Measurements from ENCODE around the gene GORAB.
A peak's percentile ranks its signal among the peaks of the same experiment; 100 is the strongest.

The GORAB gene

GRCh38 chr1:170539154-170539553 is 7.2 kb downstream of the GORAB start:
- H3K4me3 ChIP-seq (ENCODE audit: low read length): no peak overlapping the region
- H3K9me3 ChIP-seq (ENCODE audit: insufficient read depth, low read depth, low read length): no peaks in the 10 kb centered on the region
- 95% methylated on average over 9 of the region's 9 CpGs for WGBS
- H3K27ac ChIP-seq (ENCODE audit: low read depth, low read length): no peak overlapping the region
- no peaks in the 10 kb centered on the region for H3K27me3 ChIP-seq (ENCODE audit: insufficient read depth, low read length)
- H3K4me1 ChIP-seq (ENCODE audit: insufficient read depth, low read length): no peaks in the 10 kb centered on the region
- peaks cover 73% of the 10 kb centered on the region for H3K36me3 ChIP-seq (ENCODE audit: insufficient read depth, low read length)
- no peak overlapping the region for H3K9ac ChIP-seq (ENCODE audit: low read depth, low read length)

GRCh38 chr1:170544624-170545023 is 12.7 kb downstream of the GORAB start:
- H3K4me1 ChIP-seq (ENCODE audit: insufficient read depth, low read length): no peaks in the 10 kb centered on the region
- WGBS: 94% methylated on average over 4 of the region's 4 CpGs
- no peak overlapping the region for H3K9ac ChIP-seq (ENCODE audit: low read depth, low read length)
- no peak overlapping the region for H3K27ac ChIP-seq (ENCODE audit: low read depth, low read length)
- no peaks in the 10 kb centered on the region for H3K27me3 ChIP-seq (ENCODE audit: insufficient read depth, low read length)
- H3K36me3 ChIP-seq (ENCODE audit: insufficient read depth, low read length): peaks cover 98% of the 10 kb centered on the region
- H3K9me3 ChIP-seq (ENCODE audit: insufficient read depth, low read depth, low read length): no peaks in the 10 kb centered on the region
- no peak overlapping the region for H3K4me3 ChIP-seq (ENCODE audit: low read length)

- WGBS: 100% methylated on average over 1 of the region's 1 CpG
- no peak overlapping the region for H3K4me3 ChIP-seq (ENCODE audit: low read length)
- H3K4me1 ChIP-seq (ENCODE audit: insufficient read depth, low read length): no peaks in the 10 kb centered on the region
- no peaks in the 10 kb centered on the region for H3K9me3 ChIP-seq (ENCODE audit: insufficient read depth, low read depth, low read length)
- no peak overlapping the region for H3K9ac ChIP-seq (ENCODE audit: low read depth, low read length)
- no peaks in the 10 kb centered on the region for H3K27me3 ChIP-seq (ENCODE audit: insufficient read depth, low read length)
- H3K27ac ChIP-seq (ENCODE audit: low read depth, low read length): no peak overlapping the region
- H3K36me3 ChIP-seq (ENCODE audit: insufficient read depth, low read length): peaks cover 98% of the 10 kb centered on the region
Measured at GRCh38 chr1:170545476-170545875, 13.5 kb downstream of the GORAB start.

GRCh38 chr1:170547255-170547654 is 15.3 kb downstream of the GORAB start:
- no peak overlapping the region for H3K27ac ChIP-seq (ENCODE audit: low read depth, low read length)
- no peaks in the 10 kb centered on the region for H3K27me3 ChIP-seq (ENCODE audit: insufficient read depth, low read length)
- no peak overlapping the region for H3K4me3 ChIP-seq (ENCODE audit: low read length)
- no peaks in the 10 kb centered on the region for H3K9me3 ChIP-seq (ENCODE audit: insufficient read depth, low read depth, low read length)
- H3K4me1 ChIP-seq (ENCODE audit: insufficient read depth, low read length): no peaks in the 10 kb centered on the region
- WGBS: no CpG with 5 or more reads among the region's 1 CpG
- H3K9ac ChIP-seq (ENCODE audit: low read depth, low read length): no peak overlapping the region
- peaks cover 98% of the 10 kb centered on the region for H3K36me3 ChIP-seq (ENCODE audit: insufficient read depth, low read length)

- peaks cover 98% of the 10 kb centered on the region for H3K36me3 ChIP-seq (ENCODE audit: insufficient read depth, low read length)
- no peaks in the 10 kb centered on the region for H3K4me1 ChIP-seq (ENCODE audit: insufficient read depth, low read length)
- no peak overlapping the region for H3K27ac ChIP-seq (ENCODE audit: low read depth, low read length)
- H3K9me3 ChIP-seq (ENCODE audit: insufficient read depth, low read depth, low read length): no peaks in the 10 kb centered on the region
- no peak overlapping the region for H3K4me3 ChIP-seq (ENCODE audit: low read length)
- H3K27me3 ChIP-seq (ENCODE audit: insufficient read depth, low read length): no peaks in the 10 kb centered on the region
- no peak overlapping the region for H3K9ac ChIP-seq (ENCODE audit: low read depth, low read length)
Measured at GRCh38 chr1:170548497-170548896, 16.5 kb downstream of the GORAB start.

- Histone ChIP-seq H3K9me3 (ENCODE audit: insufficient read depth, low read depth, low read length) (no peaks in the 10 kb centered on the region), H3K9ac (ENCODE audit: low read depth, low read length) (no peak overlapping the region), H3K4me3 (ENCODE audit: low read length) (no peak overlapping the region), H3K4me1 (ENCODE audit: insufficient read depth, low read length) (peaks cover 7% of the 10 kb centered on the region; the same call in 1 of the 2 replicates), H3K36me3 (ENCODE audit: insufficient read depth, low read length) (peaks cover 40% of the 10 kb centered on the region), H3K27me3 (ENCODE audit: insufficient read depth, low read length) (no peaks in the 10 kb centered on the region), H3K27ac (ENCODE audit: low read depth, low read length) (no peak overlapping the region)
- 100% methylated on average over 1 of the region's 1 CpG for WGBS
Measured at GRCh38 chr1:170555370-170555769, 23.4 kb downstream of the GORAB start.

- H3K9ac ChIP-seq (ENCODE audit: low read depth, low read length): no peak overlapping the region
- no peak overlapping the region for H3K27ac ChIP-seq (ENCODE audit: low read depth, low read length)
- no peaks in the 10 kb centered on the region for H3K9me3 ChIP-seq (ENCODE audit: insufficient read depth, low read depth, low read length)
- H3K4me3 ChIP-seq (ENCODE audit: low read length): no peak overlapping the region
- no peaks in the 10 kb centered on the region for H3K27me3 ChIP-seq (ENCODE audit: insufficient read depth, low read length)
- H3K4me1 ChIP-seq (ENCODE audit: insufficient read depth, low read length): peaks cover 7% of the 10 kb centered on the region; the same call in 1 of the 2 replicates
- H3K36me3 ChIP-seq (ENCODE audit: insufficient read depth, low read length): peaks cover 25% of the 10 kb centered on the region
Measured at GRCh38 chr1:170556917-170557316, 25.0 kb downstream of the GORAB start.

- Histone ChIP-seq H3K4me1 (ENCODE audit: insufficient read depth, low read length) (peaks cover 24% of the 10 kb centered on the region), H3K27ac (ENCODE audit: low read depth, low read length) (no peak overlapping the region), H3K9ac (ENCODE audit: low read depth, low read length) (no peak overlapping the region), H3K27me3 (ENCODE audit: insufficient read depth, low read length) (no peaks in the 10 kb centered on the region), H3K4me3 (ENCODE audit: low read length) (no peak overlapping the region), H3K36me3 (ENCODE audit: insufficient read depth, low read length) (peaks cover 7% of the 10 kb centered on the region), H3K9me3 (ENCODE audit: insufficient read depth, low read depth, low read length) (no peaks in the 10 kb centered on the region)
- WGBS: 96% methylated on average over 4 of the region's 5 CpGs
Measured at GRCh38 chr1:170558731-170559130, 26.8 kb downstream of the GORAB start.

GRCh38 chr1:170559166-170559565 is 27.2 kb downstream of the GORAB start:
- Histone ChIP-seq H3K4me3 (ENCODE audit: low read length) (no peak overlapping the region), H3K27me3 (ENCODE audit: insufficient read depth, low read length) (no peaks in the 10 kb centered on the region), H3K27ac (ENCODE audit: low read depth, low read length) (no peak overlapping the region), H3K9ac (ENCODE audit: low read depth, low read length) (no peak overlapping the region), H3K9me3 (ENCODE audit: insufficient read depth, low read depth, low read length) (no peaks in the 10 kb centered on the region), H3K36me3 (ENCODE audit: insufficient read depth, low read length) (0 out of 2 replicates have a peak, but pooled peaks cover 3% of the 10 kb centered on the region), H3K4me1 (ENCODE audit: insufficient read depth, low read length) (peaks cover 28% of the 10 kb centered on the region)
- 100% methylated on average over 2 of the region's 2 CpGs for WGBS

- Histone ChIP-seq H3K4me3 (ENCODE audit: low read length) (no peak overlapping the region), H3K9me3 (ENCODE audit: insufficient read depth, low read depth, low read length) (no peaks in the 10 kb centered on the region), H3K27me3 (ENCODE audit: insufficient read depth, low read length) (no peaks in the 10 kb centered on the region), H3K27ac (ENCODE audit: low read depth, low read length) (no peak overlapping the region), H3K4me1 (ENCODE audit: insufficient read depth, low read length) (peaks cover 27% of the 10 kb centered on the region), H3K36me3 (ENCODE audit: insufficient read depth, low read length) (no peaks in the 10 kb centered on the region), H3K9ac (ENCODE audit: low read depth, low read length) (no peak overlapping the region)
- 98% methylated on average over 4 of the region's 4 CpGs for WGBS
Measured at GRCh38 chr1:170560681-170561285, 28.8 kb downstream of the GORAB start.

GRCh38 chr1:170562646-170563338 is 30.8 kb downstream of the GORAB start:
- Histone ChIP-seq H3K27me3 (ENCODE audit: insufficient read depth, low read length) (no peaks in the 10 kb centered on the region), H3K9ac (ENCODE audit: low read depth, low read length) (peak overlapping the region; percentile 34; the same call in 1 of the 2 replicates), H3K4me3 (ENCODE audit: low read length) (no peak overlapping the region), H3K4me1 (ENCODE audit: insufficient read depth, low read length) (peaks cover 27% of the 10 kb centered on the region), H3K36me3 (ENCODE audit: insufficient read depth, low read length) (no peaks in the 10 kb centered on the region), H3K27ac (ENCODE audit: low read depth, low read length) (peak overlapping the region; percentile 67), H3K9me3 (ENCODE audit: insufficient read depth, low read depth, low read length) (no peaks in the 10 kb centered on the region)
- WGBS: 43% methylated on average over 4 of the region's 7 CpGs

Measured in HUES64 (cell line).